GM21528 (cell line): ENCODE data around the gene RAPGEF6.
A peak's percentile ranks its signal among the peaks of the same experiment; 100 is the strongest.
"Not testable (repeated sequence)": the region's sequence is repeated elsewhere in the genome, so short reads cannot be mapped to it uniquely, and the experiment has no call there.

Source experiments
- ATAC-seq: cut with Tn5 transposase; IDR thresholded peaks from one replicate; pipeline ENCODE4 v1.9.1; 2021; ENCODE audit warnings: mild to moderate bottlenecking, moderate library complexity; ENCODE audit not compliant: unreplicated experiment, low FRiP score

Gene RAPGEF6

GRCh38 chr5:131634996-131635683 lies at the start of gene RAPGEF6:
Gene RAPGEF6 (minus strand): TSS chr5:131635229. CDS start chr5:131635030, 199 bp downstream.
- peak; percentile 92 for ATAC-seq

DNA sequence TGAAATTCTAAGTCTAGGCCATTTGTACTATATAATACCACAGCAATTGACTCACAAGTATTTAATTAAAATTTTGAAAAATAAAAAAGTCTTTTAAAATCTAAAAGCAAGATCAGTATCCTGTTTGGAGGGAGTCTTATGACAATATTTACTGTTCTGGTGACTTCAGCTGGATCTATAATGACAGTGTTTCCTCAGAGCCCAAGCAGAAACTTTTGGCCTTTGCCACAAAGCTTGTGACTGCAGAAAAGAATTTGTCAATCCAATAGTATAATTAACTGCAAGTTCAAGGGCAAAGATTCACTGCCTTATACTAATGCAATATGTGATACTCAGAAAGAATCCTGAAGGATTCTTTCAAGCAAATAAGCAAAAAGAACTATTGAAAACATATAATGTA lies 49.6 kb upstream of the RAPGEF6 start:
- ATAC-seq: no peak

- ATAC-seq: no peak
These were observed 49.0 kb upstream of the RAPGEF6 start for GRCh38 chr5:131684051-131684450.

GRCh38 chr5:131682826-131683225 lies 47.8 kb upstream of the RAPGEF6 start:
- ATAC-seq: no peak

DNA sequence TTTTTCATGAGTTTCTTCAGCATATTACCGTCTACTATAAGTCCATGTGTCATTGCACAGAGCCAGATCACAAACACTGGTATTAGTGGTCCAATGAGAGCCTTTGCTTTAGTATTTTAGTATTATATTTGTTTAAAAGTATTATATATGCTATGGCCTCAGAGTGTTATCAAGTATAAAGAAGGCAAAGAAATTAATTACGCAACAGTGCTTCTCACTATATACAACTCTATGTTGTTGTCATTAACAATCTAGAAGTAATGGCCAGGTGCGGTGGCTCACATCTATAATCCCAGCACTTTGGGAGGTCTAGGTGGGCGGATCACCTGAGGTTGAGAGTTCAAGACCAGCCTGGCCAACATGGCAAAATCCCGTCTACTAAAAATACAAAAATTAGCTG lies 47.1 kb upstream of the RAPGEF6 start:
- no peak for ATAC-seq

GRCh38 chr5:131679911-131680310 lies 44.9 kb upstream of the RAPGEF6 start:
- no peak for ATAC-seq

DNA sequence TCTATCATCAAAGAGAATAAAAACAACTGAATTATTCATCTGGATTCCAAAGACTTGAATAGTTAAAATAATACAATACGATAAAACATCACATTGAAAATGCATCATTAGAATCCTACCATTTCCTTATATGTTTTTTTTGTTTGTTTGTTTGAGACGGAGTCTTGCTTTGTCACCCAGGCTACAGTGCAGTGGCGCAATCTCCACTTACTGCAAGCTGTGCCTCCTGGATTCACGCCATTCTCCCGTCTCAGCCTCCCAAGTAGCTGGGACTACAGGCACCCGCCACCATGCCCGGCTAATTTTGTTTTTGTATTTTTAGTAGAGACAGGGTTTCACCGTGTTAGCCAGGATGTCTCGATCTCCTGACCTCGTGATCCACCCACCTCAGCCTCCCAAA lies 43.2 kb upstream of the RAPGEF6 start:
- not testable (repeated sequence) for ATAC-seq

GRCh38 chr5:131677115-131677514 lies 42.1 kb upstream of the RAPGEF6 start:
- ATAC-seq: no peak

GRCh38 chr5:131672776-131673175 lies 37.7 kb upstream of the RAPGEF6 start:
- ATAC-seq: no peak

DNA sequence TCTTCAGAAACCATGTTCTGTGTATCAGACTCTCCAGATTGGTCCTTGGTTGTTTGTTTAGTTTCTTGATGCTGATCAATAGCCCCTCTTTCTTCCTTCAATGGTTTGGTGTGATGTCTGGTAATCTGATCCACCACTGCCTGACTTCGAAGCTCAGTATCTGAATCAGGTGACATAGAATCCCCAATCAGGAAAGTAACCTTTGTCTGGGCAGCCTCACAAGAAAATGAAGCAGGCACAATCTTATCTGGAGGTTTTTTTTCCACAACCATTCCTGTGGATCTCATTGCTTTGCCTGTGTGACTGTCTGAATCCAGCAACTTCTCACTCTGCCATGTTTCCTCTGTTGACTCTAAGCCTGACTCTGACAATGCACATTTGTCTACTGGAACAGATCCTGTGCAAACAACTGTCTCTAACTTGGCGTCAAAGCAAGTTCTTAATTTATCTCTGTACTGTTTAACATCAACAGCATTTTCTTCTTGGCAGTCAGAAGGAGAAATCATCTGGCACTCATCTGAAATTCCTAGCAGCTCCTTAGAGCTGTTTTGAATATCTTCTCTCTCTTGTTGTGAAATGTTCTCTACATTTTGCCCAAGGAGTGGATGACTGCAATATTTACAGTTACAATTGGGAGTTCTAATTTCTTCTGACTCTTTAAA lies 37.1 kb upstream of the RAPGEF6 start:
- no peak for ATAC-seq

DNA sequence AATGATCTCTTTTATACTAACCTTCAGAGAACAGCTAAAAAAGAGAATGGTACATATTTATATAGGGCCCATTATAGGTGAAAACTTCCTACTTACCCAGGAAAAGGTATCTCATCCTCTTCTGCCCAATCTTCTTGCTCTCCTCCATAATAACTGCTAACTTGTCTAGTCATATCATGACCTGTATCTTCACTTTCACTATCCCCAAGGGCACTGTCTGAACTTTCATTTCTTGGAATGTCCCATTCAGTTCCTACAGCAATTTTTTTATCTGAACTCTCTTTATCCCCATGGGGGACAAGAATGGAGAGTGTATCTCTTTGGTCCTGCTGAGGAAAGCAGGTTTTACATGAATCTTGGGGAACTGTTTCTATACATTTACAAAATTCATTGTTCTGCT lies 36.4 kb upstream of the RAPGEF6 start:
- no peak for ATAC-seq

DNA sequence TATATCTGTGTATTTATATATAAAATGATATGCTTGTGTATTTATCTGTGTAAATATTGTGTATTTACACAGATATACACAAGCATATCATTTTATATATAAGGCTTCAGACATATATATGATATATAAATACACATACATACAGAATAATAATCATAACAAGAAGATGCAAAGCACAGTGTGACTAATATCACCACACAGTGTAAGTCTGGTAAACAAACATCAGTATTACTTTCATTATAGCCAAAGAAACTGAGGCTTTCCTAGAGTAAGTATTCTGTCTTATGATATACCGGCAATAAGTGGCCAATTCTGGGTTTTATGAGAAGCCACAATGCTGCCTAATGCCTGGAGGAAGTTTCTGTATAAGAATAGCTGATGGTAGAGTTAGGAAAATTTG lies 29.9 kb upstream of the RAPGEF6 start:
- no peak for ATAC-seq

DNA sequence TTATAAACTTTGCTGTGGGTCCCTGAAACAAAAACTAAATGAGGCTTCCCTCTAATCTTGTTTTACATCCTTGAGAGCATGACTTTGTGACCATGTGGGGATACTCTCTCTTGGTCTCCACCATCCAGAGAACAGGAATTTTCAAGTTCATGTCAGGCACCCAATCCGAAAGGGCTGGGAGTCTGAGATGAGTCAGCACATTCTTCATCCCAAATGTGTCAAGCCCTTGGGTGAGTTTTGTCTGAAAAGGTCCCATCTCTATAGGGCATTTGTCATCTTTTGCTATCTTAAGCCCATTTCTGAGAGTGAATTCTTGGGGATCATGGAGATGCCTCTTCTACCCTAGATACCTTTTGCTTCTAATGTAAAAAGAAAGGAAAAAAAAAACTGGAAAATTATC lies 26.9 kb upstream of the RAPGEF6 start:
- ATAC-seq: no peak

GRCh38 chr5:131659841-131660240 lies 24.8 kb upstream of the RAPGEF6 start:
- no peak for ATAC-seq

GRCh38 chr5:131659290-131659689 lies 24.3 kb upstream of the RAPGEF6 start:
- ATAC-seq: no peak

DNA sequence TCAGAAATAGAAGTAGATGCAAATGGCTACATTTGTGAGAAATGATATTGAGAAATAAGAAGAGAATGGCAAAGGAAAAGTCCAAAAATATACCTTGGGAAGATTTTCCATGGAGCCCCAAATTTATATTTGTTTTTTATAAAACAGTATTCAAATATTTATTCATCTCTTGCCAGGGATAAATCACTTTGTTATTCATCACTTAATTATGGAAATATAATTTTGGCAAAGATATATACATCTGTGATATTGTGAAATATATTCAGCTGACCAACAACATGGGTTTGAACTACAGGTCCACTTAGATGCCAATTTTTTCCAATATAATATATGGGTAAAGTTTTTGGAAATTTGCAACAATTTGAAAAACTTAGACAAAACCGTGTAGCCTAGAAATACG lies 19.7 kb upstream of the RAPGEF6 start:
- no peak for ATAC-seq

DNA sequence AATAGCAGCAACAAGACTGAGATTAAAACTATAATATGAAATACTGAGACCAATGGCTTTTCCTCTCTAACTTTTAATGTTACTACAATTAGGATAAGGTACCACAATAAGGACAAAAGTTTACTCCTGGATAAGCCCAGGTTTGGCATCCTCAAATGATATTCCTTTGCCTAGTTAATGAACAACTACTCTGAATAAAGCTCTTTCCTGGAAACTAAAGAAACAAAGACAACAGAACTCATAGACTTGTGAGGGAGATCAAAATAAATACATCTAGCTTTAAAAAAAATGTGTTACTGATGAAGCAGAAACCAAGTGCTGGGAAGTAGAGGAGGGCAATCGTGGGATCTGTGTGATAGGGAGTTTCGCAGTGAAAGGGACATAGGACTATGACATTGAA lies 19.3 kb upstream of the RAPGEF6 start:
- no peak for ATAC-seq

GRCh38 chr5:131649161-131649560 lies 14.1 kb upstream of the RAPGEF6 start:
- ATAC-seq: no peak

- ATAC-seq: peak; percentile 65
These were observed 12.2 kb upstream of the RAPGEF6 start for GRCh38 chr5:131647048-131647769.

DNA sequence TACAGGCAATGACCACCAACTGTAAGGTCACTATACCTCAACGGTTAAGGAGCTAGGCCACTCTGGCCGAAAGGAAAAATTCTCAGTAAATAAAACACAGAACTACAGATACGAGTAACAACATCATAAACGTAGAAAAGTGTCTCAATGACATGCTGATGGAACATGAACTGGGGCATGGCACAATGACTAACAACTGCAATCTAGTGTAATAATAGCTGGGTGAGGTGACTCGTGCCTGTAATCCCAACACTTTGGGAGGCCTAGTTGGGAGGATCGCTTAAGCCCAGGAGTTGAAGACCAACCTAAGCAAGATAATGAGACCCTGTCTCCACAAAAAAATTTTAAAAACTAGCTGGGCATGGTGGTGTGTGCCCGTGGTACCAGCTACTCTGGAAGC lies 9.8 kb upstream of the RAPGEF6 start:
- ATAC-seq: no peak

DNA sequence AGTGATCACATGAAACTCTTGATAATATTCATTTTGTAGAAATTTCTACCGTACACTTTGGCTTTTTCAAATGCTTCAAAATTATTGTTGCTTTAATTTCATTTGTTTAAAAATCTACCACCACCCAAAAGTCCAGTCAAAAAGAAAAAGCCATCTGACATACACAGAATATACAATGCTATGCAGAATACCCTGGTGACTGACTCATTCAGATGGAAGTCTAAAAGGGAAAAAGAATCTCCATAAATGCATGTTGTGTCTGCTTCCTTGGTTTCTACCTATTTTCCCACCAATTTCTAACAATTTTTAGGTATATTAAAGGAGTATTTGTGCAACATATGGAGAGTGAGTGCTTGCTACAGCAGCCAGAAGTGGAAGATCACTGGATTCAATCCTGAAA lies 9.3 kb upstream of the RAPGEF6 start:
- no peak for ATAC-seq

- no peak for ATAC-seq
These were observed 6.5 kb upstream of the RAPGEF6 start for GRCh38 chr5:131641494-131641893.
